GM21390 (cell line): Measurements from ENCODE around the gene GNPAT.

Experiments used
- ATAC-seq: cut with Tn5 transposase; IDR thresholded peaks from one replicate; pipeline ENCODE4 v1.9.1; 2021; ENCODE audit not compliant: unreplicated experiment

GNPAT gene

DNA sequence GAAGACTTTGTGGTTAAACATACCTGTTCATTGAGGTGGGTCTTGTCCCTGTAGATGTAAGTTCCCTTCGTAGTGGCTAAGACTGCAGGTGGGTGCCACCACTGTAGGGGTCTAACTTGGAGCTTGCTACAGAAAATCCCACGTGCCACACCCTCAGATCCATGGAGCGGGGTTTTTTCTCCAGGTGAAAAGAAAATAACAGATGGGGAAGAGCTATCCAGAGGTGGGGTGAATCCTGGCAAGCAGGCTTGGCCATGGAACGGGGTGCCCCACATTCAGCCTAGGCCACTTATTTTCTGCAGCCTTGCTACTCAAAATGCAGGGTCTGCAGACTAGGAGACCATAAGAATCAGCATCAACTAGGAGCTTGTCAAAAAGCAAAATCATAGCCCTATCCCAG is 72.6 kb downstream of the GNPAT start:
- no peak for ATAC-seq

DNA sequence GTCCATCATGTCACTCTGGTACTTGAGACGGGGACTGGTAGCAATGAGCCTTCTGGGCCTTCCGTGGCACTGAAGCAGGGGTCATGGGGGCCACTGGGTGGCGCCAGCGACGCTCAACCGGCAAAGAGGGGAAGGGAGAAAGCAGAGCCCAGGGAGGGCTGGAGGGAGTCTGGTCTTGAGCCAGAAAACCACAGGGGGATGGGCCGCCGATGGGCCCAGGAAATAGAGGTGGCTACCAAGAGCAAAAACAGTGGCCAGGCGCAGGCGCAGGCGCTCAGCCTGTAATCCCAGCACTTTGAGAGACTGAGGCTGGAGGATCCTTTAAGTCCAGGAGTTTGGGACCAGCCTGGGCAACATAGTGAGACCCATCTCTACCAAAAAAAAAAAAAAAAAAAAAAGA is 74.9 kb downstream of the GNPAT start:
- ATAC-seq: peak; percentile 86

DNA sequence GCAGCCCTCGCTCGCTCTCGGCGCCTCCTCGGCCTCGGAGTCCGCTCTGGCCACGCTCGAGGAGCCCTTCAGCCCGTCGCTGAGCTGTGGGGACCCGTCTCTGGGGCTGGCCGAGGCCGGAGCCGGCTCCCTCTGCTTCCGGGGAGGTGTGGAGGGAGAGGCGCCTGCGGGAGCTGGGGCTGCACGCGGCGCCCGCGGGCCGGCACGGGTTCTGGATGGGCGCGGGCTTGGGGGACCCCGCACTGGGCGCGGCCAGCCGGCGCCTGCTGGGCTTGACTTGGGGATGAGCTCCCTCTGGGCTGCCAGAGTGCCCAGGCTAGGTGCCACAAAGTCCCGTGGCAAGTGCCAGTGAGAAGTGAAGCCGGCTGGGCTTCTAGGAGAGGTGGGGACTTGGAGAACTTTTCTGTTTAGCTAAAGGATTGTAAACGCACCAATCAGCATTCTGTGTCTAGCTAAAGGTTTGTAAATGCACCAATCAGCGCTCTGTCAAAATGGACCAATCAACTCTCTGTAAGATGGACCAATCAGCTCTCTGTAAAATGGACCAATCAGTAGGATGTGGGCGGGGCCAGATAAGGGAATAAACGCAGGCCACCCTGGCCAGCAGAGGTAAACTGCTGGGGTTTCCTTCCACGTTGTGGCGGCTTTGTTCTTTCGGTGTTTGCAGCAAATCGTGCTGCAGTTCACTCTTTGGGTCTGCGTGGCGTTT is 76.4 kb downstream of the GNPAT start:
- no peak for ATAC-seq

DNA sequence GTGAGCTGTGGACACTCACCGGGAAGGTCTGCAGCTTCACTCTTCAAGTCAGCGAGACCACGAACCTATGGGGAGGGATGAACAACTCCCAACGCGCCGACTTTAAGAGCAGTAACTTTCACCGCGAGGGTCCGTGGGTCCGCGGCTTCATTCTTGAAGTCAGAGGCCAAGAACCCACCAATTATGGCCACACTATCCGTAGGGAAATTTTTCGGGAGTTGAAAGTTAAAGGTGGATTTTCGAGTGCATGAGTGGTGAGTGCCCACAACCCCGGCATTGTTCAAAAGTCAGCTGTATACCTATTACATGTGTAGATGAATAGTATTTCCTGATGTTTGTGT is 77.0 kb downstream of the GNPAT start:
- ATAC-seq: no peak

DNA sequence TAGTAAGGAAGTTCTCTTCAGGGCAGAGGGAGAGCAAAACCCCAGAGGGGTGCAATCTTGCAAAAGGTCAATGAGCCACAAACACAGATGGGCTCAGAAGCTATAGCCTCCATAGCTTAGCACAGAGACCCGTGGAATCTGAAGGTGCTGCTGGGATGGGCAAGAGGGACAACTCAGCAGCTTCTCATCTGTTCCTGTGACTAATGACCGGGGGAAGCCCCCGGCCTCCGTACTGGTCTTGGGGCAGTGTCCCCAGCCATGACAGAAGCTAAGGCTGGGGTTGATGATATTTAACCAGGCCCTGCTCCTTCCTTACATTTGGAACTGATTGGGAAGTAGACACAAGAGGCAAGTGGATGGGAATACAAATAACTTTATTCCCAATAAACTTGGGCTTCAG is 77.6 kb downstream of the GNPAT start:
- no peak for ATAC-seq

DNA sequence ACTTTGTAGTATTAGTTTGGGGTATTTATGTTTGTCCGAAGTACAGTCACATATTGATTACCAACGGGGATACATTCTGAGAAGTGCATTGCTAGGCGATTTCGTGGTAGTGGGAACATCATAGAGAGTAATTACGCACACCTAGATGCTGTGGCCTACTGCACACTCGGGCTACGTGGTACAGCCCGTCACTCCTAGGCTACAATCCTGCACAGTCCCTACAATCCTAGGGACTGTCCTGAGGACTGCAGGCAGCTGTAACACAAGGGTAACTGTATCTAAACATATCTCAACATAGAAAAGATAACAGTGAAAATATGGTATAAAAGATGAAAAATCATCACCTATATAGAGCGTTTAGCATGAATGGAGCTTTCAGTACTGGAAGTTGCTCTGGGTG is 78.1 kb downstream of the GNPAT start:
- no peak for ATAC-seq

DNA sequence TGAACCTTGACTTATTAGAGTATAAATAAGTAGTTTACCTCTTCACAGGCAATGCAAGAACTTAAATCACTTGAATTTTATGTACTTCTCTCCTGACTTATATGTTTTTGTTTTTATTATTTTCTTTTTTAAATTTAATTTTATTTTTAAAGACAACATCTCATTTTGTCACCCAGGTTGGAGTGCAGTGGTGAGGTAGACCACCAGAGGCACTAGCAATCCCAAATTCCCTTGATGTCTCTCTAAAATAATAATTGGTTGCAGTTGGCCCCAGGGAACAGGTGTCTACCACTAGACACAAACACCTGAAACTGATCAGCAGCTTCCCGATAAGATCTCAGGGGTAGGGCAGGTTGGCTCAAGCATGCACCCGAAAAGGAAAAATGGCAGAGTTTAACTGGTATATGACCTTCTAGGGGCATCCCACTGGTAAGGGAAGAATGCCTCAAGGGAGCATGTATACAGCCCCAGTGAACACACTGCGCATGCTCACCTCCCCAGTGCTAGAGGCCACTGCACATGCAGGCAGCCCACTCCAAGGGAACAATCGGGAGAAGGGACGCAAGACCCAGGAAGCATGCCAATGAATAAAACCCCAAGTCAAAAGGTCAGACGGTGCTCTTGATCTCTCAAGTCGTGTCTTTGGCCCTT is 82.0 kb downstream of the GNPAT start:
- no peak for ATAC-seq

DNA sequence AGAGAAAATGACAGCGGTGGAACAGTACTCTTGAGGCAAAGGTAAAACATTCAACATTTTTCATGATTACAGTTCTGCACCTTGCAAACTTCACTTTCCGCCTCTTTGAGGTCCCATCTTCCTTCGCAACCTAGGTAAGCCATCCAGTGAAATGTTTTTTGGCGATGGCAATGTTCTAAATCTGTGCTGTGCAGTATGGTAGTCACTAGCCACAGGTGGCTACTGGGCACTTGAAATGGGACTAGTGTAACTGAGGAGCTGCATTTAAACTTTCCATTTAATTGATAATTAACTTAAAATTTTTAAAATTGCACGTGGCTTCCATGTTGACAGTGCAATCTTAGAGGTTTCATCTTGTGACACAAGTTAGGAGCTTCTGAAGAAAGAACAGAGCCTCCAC is 83.6 kb downstream of the GNPAT start:
- ATAC-seq: no peak

DNA sequence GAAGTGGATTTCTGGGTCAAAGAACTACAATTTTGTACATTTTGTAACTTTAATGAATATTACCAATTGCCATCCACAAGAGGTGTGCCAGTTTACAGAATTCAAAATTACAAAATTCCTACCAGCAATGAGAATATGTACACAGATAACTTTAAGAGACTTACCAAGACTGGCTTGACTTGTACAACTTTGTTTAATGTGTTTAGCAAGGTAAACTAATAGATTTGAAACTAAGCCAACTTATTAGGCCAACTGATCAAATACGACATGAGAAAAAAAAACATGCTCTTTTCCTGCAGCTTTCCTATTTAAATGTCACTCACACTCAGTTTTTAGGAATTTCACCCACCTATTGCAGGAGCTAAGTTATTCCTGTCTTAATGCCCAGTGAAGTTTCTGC is 85.2 kb downstream of the GNPAT start:
- ATAC-seq: no peak
